Thyroid gland (tissue), 4 donors: ENCODE measurements around the gene AFF4.

ENCODE experiments used
- POLR2A ChIP-seq, 2 donors: fragments of 450-650 bp; IDR thresholded peaks; one replicate each; pipeline ENCODE4 v1.6.1; 2017; ENCODE audit warnings: antibody characterized with exemption in 2 of 2, mild to moderate bottlenecking in 2 of 2, moderate library complexity in 1 of 2
- TF ChIP-seq, protein P1 (sequence below), 6 experiments: fragments of 200-600 bp in 3 of 6; fragments of 450-650 bp in 3 of 6; sonication (generic) in 3 of 6; IDR thresholded peaks; one replicate each; pipeline ENCODE4 v1.5.1; 2016 to 2019; ENCODE audit warnings: antibody characterized with exemption in 6 of 6, mild to moderate bottlenecking in 2 of 6, inconsistent platforms in 1 of 6, moderate library complexity in 1 of 6

- TF ChIP-seq POLR2A (IDR thresholded peaks at IDR 0.05) = no peak
- TF ChIP-seq, protein P1, sequence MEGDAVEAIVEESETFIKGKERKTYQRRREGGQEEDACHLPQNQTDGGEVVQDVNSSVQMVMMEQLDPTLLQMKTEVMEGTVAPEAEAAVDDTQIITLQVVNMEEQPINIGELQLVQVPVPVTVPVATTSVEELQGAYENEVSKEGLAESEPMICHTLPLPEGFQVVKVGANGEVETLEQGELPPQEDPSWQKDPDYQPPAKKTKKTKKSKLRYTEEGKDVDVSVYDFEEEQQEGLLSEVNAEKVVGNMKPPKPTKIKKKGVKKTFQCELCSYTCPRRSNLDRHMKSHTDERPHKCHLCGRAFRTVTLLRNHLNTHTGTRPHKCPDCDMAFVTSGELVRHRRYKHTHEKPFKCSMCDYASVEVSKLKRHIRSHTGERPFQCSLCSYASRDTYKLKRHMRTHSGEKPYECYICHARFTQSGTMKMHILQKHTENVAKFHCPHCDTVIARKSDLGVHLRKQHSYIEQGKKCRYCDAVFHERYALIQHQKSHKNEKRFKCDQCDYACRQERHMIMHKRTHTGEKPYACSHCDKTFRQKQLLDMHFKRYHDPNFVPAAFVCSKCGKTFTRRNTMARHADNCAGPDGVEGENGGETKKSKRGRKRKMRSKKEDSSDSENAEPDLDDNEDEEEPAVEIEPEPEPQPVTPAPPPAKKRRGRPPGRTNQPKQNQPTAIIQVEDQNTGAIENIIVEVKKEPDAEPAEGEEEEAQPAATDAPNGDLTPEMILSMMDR (IDR thresholded peaks at IDR 0.05) = no peak
These were observed 86.0 kb downstream of the AFF4 start for GRCh38 chr5:132877466-132877865.
